GM21390 (cell line): ENCODE measurements around the gene HEATR1.
A peak's percentile ranks its signal among the peaks of the same experiment; 100 is the strongest.
"Not testable (repeated sequence)": the region's sequence is repeated elsewhere in the genome, so short reads cannot be mapped to it uniquely, and the experiment has no call there.

Source experiments
- ATAC-seq: cut with Tn5 transposase; IDR thresholded peaks from one replicate; pipeline ENCODE4 v1.9.1; 2021; ENCODE audit not compliant: unreplicated experiment

HEATR1 gene

DNA sequence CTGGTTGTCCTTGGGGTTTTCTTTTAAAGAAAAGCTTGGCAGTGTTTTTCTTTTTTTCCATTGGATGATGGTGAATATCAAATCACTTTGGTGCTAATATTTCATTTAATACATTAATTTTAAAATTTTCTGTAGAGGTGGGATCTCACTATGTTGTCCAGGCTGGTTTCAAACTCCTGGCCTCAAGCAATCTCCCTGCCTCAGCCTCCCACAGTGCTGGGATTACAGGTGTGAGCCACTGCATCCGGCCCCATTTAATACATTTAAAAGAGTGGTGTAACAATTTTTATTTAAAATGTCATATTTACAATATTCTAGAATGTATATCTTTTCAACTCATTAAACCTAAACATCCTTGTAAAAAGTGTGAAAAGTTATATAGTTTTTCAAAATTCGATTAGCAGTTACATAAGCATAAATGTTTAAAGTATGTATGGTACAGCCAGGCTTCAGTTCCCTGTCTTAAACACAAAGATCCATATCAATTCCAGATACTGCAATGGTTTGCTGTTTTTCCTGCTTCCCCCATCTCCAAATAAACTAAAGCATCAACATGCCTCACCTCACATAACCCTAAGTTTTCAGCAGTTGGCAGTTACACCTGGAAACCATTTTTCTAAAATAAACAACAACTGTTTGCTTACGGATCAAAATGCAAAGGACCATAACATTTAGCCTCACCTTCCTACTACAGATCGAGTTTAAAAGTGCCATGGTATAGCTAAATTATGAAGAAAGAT is 89.4 kb downstream of the HEATR1 start:
- no peak for ATAC-seq

GRCh38 chr1:236511735-236512418 is 92.4 kb downstream of the HEATR1 start:
- no peak for ATAC-seq

DNA sequence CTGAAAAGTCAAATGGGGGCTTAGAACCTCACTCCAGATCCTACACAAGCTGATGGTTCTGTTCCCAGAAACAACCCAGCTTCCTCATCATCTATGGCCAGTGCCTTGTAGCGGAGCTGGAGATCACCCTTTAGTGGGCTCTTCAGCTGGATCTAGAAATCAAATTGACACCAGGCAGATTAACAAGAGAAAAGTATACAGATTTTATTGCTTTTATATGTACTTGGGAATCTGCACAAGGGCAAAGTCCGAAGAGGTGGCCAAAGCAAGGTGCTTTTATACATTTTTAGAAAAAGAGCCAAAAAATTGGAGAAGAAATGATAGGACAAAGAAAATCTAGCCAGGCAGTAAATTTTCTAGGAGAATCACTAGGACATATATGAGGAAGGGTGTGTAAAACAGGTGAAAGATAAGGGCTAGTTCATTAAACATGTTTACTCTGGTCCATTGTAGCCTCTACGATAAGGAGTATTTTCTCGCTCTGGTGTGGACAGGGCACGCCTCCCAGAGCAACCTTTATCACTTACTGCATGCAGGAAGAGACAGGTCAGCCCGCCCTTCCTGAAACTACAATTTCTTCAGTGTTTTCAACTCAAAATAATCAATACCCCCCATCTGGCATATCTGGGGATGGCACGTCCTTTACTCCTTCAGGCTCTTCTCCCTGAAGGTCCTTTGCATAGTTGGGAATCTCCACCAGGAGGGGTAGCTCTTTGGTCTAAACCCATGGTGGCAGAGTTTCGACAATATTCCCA is 94.5 kb downstream of the HEATR1 start:
- ATAC-seq, result no peak

- ATAC-seq, result no peak
Measured at GRCh38 chr1:236509203-236509602, 95.1 kb downstream of the HEATR1 start.

DNA sequence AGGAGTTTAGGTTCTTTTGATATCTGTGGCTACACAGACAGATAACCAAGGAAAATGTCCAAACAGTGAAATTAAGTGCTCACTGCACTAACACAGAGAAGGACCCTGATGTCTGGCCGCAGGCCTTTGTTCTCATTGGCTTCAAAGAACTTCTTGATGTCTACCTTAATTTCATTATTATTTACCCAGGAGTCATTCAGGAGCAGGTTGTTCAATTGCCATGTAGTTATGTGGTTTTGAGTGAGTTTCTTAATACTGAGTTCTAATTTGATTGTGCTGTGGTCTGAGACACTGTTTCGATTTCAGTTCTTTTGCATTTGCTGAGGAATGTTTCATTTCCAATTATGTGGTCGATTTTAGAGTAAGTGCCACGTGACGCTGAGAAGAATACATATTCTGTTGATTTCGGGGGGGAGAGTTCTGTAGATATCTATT is 95.7 kb downstream of the HEATR1 start:
- ATAC-seq, result peak; percentile 62

- no peak for ATAC-seq
Measured at GRCh38 chr1:236507022-236507700, 97.2 kb downstream of the HEATR1 start.

- ATAC-seq, result not testable (repeated sequence)
Measured at GRCh38 chr1:236504338-236504737, 100.0 kb downstream of the HEATR1 start.

- ATAC-seq, result no peak
Measured at GRCh38 chr1:236502972-236503639, 101.2 kb downstream of the HEATR1 start.

GRCh38 chr1:236502579-236502971 is 101.7 kb downstream of the HEATR1 start:
- no peak for ATAC-seq

DNA sequence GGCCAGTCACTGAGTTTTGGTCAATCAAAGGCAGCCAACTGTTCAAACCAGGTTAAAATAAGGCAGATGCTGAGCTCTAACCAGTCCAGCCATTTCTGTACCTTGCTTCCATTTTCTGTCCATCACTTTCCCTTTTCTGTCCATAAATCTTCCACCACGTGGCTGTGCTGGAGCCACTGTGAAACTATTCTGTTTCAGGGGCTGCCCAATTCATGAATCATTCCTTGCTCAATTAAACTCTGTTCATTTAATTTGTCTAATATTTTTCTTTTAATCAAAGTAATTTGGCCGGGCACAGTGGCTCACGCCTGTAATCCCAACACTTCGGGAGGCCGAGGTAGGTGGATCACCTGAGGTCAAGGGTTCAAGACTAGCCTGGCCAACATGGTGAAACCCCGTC is 103.2 kb downstream of the HEATR1 start:
- no peak for ATAC-seq
